ENCODE data around the gene CES2.

The CES2 gene

DNA sequence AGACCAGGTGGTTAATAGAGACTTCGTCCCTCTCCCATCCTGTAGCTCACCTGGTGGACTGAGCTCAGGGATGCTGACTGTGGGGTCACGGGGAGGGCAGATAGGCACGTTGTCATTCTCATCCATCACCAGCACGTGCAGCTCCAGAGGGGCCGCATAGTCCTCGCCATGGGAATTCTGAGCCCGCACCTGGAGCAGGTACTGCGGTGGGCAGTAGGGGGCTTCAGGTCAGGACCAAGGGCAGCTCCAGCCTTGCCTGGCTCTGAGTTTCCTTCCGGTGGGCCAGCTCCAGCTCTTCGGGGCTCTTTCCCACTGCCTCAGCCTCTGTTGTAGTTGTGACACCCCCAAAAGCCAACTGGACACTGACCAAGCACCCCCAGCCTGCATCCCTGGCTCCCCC, 22.2 kb upstream of the CES2 start:
- no peaks in the 10 kb centered on the region for H3K4me1 ChIP-seq (ENCODE audit: low read length)
- TF ChIP-seq, protein P1, sequence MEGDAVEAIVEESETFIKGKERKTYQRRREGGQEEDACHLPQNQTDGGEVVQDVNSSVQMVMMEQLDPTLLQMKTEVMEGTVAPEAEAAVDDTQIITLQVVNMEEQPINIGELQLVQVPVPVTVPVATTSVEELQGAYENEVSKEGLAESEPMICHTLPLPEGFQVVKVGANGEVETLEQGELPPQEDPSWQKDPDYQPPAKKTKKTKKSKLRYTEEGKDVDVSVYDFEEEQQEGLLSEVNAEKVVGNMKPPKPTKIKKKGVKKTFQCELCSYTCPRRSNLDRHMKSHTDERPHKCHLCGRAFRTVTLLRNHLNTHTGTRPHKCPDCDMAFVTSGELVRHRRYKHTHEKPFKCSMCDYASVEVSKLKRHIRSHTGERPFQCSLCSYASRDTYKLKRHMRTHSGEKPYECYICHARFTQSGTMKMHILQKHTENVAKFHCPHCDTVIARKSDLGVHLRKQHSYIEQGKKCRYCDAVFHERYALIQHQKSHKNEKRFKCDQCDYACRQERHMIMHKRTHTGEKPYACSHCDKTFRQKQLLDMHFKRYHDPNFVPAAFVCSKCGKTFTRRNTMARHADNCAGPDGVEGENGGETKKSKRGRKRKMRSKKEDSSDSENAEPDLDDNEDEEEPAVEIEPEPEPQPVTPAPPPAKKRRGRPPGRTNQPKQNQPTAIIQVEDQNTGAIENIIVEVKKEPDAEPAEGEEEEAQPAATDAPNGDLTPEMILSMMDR (IDR thresholded peaks at IDR 0.05; ENCODE audit: low read depth, low read length), result no peak
- TF ChIP-seq EZH2phosphoT487 (IDR thresholded peaks at IDR 0.05; ENCODE audit: low read depth), result no peak
- no peak overlapping the region for H3K4me3 ChIP-seq (ENCODE audit: low read length)
- H4K20me1 ChIP-seq (ENCODE audit: insufficient read depth, low read length), result no peaks in the 10 kb centered on the region
- H3K9ac ChIP-seq (ENCODE audit: low read length), result no peak overlapping the region
- H2AFZ ChIP-seq (ENCODE audit: low read depth, low read length), result no peak overlapping the region
- no peaks in the 10 kb centered on the region for H3K9me3 ChIP-seq (ENCODE audit: insufficient read depth, low read length)
- no peak overlapping the region for H3K27ac ChIP-seq (ENCODE audit: low read length)
- 0 out of 2 replicates have a peak, but pooled peaks cover 8% of the 10 kb centered on the region for H3K27me3 ChIP-seq (ENCODE audit: low read depth, low read length)
- H3K4me2 ChIP-seq (ENCODE audit: low read length), result no peak overlapping the region
- H3K79me2 ChIP-seq (ENCODE audit: low read length), result no peaks in the 10 kb centered on the region
- H3K36me3 ChIP-seq (replicated peaks; ENCODE audit: low read depth, low read length), result no peaks in the 10 kb centered on the region

DNA sequence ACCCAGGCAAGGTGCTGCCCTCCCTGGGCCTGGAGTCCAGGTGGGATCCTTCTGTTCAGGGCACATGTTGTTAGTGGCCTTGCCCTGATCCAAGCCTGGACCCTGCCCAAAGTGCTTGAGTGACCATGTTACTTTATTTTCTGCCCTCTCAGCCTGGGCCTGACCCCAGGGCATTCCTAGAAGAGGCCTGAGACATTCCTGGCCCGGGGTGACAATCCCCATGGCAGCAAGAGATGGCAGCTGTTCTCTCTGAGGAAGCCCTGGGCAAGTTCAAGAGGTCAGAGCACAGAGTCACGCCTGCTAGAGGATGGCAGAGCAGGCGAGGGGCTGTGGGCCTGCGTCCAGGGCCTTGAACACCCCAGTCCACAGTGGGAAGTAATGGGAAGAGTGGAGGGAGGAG, 21.6 kb upstream of the CES2 start:
- TF ChIP-seq, protein P1 (IDR thresholded peaks at IDR 0.05; ENCODE audit: low read depth, low read length), result no peak
- TF ChIP-seq EZH2phosphoT487 (IDR thresholded peaks at IDR 0.05; ENCODE audit: low read depth), result no peak
- H3K27me3 ChIP-seq (ENCODE audit: low read depth, low read length), result 0 out of 2 replicates have a peak, but pooled peaks cover 8% of the 10 kb centered on the region
- H3K9ac ChIP-seq (ENCODE audit: low read length), result no peak overlapping the region
- no peak overlapping the region for H3K4me2 ChIP-seq (ENCODE audit: low read length)
- no peaks in the 10 kb centered on the region for H4K20me1 ChIP-seq (ENCODE audit: insufficient read depth, low read length)
- no peaks in the 10 kb centered on the region for H3K9me3 ChIP-seq (ENCODE audit: insufficient read depth, low read length)
- H3K27ac ChIP-seq (ENCODE audit: low read length), result no peak overlapping the region
- H3K79me2 ChIP-seq (ENCODE audit: low read length), result no peaks in the 10 kb centered on the region
- H3K4me3 ChIP-seq (ENCODE audit: low read length), result no peak overlapping the region
- no peaks in the 10 kb centered on the region for H3K36me3 ChIP-seq (replicated peaks; ENCODE audit: low read depth, low read length)
- H2AFZ ChIP-seq (ENCODE audit: low read depth, low read length), result no peak overlapping the region
- H3K4me1 ChIP-seq (ENCODE audit: low read length), result no peaks in the 10 kb centered on the region

DNA sequence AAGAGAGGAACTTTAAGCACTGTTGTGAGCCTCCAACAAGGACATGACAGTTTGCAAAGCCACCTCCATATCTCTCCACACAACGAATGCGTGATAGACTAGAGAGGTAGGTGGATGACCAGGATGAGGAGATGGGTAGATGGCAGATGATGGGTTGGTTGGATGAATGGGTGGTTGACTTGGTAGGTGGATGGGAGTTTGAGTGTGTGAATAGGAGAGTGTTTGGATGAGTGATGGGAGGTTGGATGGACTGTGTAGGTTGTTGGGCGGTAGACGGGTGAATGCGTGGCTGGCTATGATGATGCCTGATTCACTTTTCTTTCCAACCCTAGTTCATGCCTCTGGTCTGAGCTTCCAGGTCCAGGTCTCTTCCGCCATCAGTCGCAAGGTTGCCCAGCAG, 20.8 kb upstream of the CES2 start:
- H3K27ac ChIP-seq (ENCODE audit: low read length), result no peak overlapping the region
- no peaks in the 10 kb centered on the region for H3K9me3 ChIP-seq (ENCODE audit: insufficient read depth, low read length)
- no peak overlapping the region for H3K4me3 ChIP-seq (ENCODE audit: low read length)
- H3K9ac ChIP-seq (ENCODE audit: low read length), result no peak overlapping the region
- no peak for TF ChIP-seq EZH2phosphoT487 (IDR thresholded peaks at IDR 0.05; ENCODE audit: low read depth)
- TF ChIP-seq, protein P1 (IDR thresholded peaks at IDR 0.05; ENCODE audit: low read depth, low read length), result no peak
- no peaks in the 10 kb centered on the region for H3K79me2 ChIP-seq (ENCODE audit: low read length)
- no peak overlapping the region for H3K4me2 ChIP-seq (ENCODE audit: low read length)
- no peaks in the 10 kb centered on the region for H4K20me1 ChIP-seq (ENCODE audit: insufficient read depth, low read length)
- no peaks in the 10 kb centered on the region for H3K36me3 ChIP-seq (replicated peaks; ENCODE audit: low read depth, low read length)
- 0 out of 2 replicates have a peak, but pooled peaks cover 2% of the 10 kb centered on the region for H3K4me1 ChIP-seq (ENCODE audit: low read length)
- 0 out of 2 replicates have a peak, but pooled peaks cover 8% of the 10 kb centered on the region for H3K27me3 ChIP-seq (ENCODE audit: low read depth, low read length)
- H2AFZ ChIP-seq (ENCODE audit: low read depth, low read length), result no peak overlapping the region

DNA sequence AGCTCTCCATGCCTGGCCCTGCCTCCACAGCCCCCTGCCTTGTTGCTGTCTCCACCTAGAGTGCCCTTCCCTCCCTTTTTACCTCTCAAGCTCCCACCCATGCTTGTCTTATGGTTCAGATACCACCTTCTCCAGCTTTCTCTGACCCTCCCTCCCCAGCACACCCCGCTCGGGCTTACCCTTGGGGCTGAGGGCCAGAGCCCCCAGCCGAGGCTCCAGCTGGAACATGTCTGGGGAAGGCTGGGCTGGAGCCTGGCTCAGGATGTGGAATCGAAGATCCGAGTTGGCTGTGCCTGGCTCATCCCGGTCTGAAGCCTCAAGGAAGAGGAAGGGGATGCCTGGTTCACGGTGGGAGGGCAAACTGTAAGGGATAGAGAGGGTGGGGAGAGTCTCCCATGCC, 20.3 kb upstream of the CES2 start:
- H3K4me2 ChIP-seq (ENCODE audit: low read length), result no peak overlapping the region
- TF ChIP-seq, protein P1 (IDR thresholded peaks at IDR 0.05; ENCODE audit: low read depth, low read length), result no peak
- TF ChIP-seq EZH2phosphoT487 (IDR thresholded peaks at IDR 0.05; ENCODE audit: low read depth), result no peak
- no peaks in the 10 kb centered on the region for H3K36me3 ChIP-seq (replicated peaks; ENCODE audit: low read depth, low read length)
- 0 out of 2 replicates have a peak, but pooled peaks cover 3% of the 10 kb centered on the region for H3K4me1 ChIP-seq (ENCODE audit: low read length)
- H3K9me3 ChIP-seq (ENCODE audit: insufficient read depth, low read length), result no peaks in the 10 kb centered on the region
- H3K79me2 ChIP-seq (ENCODE audit: low read length), result no peaks in the 10 kb centered on the region
- H4K20me1 ChIP-seq (ENCODE audit: insufficient read depth, low read length), result no peaks in the 10 kb centered on the region
- no peak overlapping the region for H3K27ac ChIP-seq (ENCODE audit: low read length)
- 0 out of 2 replicates have a peak, but pooled peaks cover 8% of the 10 kb centered on the region for H3K27me3 ChIP-seq (ENCODE audit: low read depth, low read length)
- no peak overlapping the region for H2AFZ ChIP-seq (ENCODE audit: low read depth, low read length)
- H3K9ac ChIP-seq (ENCODE audit: low read length), result no peak overlapping the region
- H3K4me3 ChIP-seq (ENCODE audit: low read length), result no peak overlapping the region
